CD4-positive, alpha-beta T cell (primary cell): ENCODE data around the gene PRKG1. TPM values are rescaled to one million over a fixed set of nuclear protein-coding genes. Genes with fewer than 3 reads are reported as not detected.

ENCODE experiments used
- ATAC-seq: fragments of 200-7000 bp; cut with Tn5 transposase; one replicate; pipeline ENCODE4 v1.10.0; 2022; ENCODE audit warnings: mild to moderate bottlenecking; ENCODE audit not compliant: poor library complexity
- CTCF ChIA-PET: fragments of 350-600 bp; sonication (Branson Sonifier 250); formaldehyde crosslinking; loops from one replicate; lab custom pipeline; 2021; ENCODE audit warnings: antibody characterized with exemption, inconsistent platforms; lab: Charles Lee
- POLR2A ChIA-PET: fragments of 350-600 bp; sonication (Branson Sonifier 250); formaldehyde crosslinking; loops from one replicate; lab custom pipeline; 2021; ENCODE audit warnings: antibody characterized with exemption, inconsistent platforms; lab: Charles Lee
- DNase-seq, 14 experiments: peaks; one replicate each; pipeline ENCODE4 v3.0.0-alpha.2; 2013 to 2020; ENCODE audit warnings: mixed read lengths in 2 of 14
- H3K27ac ChIP-seq, 2 donors: one replicate each; pipeline versions ENCODE4 v1.5.1 to v1.7.0; 2013; ENCODE audit warnings: low read length in 2 of 2, low read depth in 1 of 2, mild to moderate bottlenecking in 1 of 2
- H3K27me3 ChIP-seq, 2 experiments: 1 replicate in 1 of 2; 2 replicates in 1 of 2; pipeline versions ENCODE4 v1.6.1 to v1.7.0; 2013; ENCODE audit warnings: low read length in 2 of 2, control low read depth in 1 of 2, mild to moderate bottlenecking in 1 of 2, moderate library complexity in 1 of 2; ENCODE audit not compliant: insufficient read depth in 2 of 2, control insufficient read depth in 1 of 2
- H3K36me3 ChIP-seq: one replicate; pipeline ENCODE4 v1.6.1; 2013; ENCODE audit warnings: low read length, control low read depth; ENCODE audit not compliant: insufficient read depth
- H3K4me1 ChIP-seq: one replicate; pipeline ENCODE4 v1.6.1; 2013; ENCODE audit warnings: low read length, control low read depth; ENCODE audit not compliant: insufficient read depth
- H3K4me3 ChIP-seq: one replicate; pipeline ENCODE4 v1.5.1; 2013; ENCODE audit warnings: mild to moderate bottlenecking, low read length, moderate library complexity
- H3K9me3 ChIP-seq, 2 experiments: 1 replicate in 1 of 2; 2 replicates in 1 of 2; pipeline versions ENCODE4 v1.6.1 to v1.7.0; 2013; ENCODE audit warnings: low read length in 2 of 2, mild to moderate bottlenecking in 2 of 2, control low read depth in 1 of 2, moderate library complexity in 1 of 2; ENCODE audit not compliant: control insufficient read depth in 1 of 2, insufficient read depth in 1 of 2
- H3K27ac Mint-ChIP-seq: one replicate; pipeline ENCODE4 v1.8.0; 2020; ENCODE audit warnings: mixed read lengths
- H3K27me3 Mint-ChIP-seq: one replicate; pipeline ENCODE4 v1.8.0; 2021; ENCODE audit warnings: mixed read lengths
- H3K36me3 Mint-ChIP-seq: one replicate; pipeline ENCODE4 v1.8.0; 2021; ENCODE audit warnings: low read depth, mixed read lengths
- H3K4me1 Mint-ChIP-seq: one replicate; pipeline ENCODE4 v1.8.0; 2021; ENCODE audit warnings: low read depth, mixed read lengths
- H3K4me3 Mint-ChIP-seq: one replicate; pipeline ENCODE4 v1.8.0; 2020; ENCODE audit warnings: mild to moderate bottlenecking, mixed read lengths
- H3K9me3 Mint-ChIP-seq: one replicate; pipeline ENCODE4 v1.8.0; 2020; ENCODE audit warnings: mixed read lengths
- intact Hi-C, 2 experiments: fragments of 100-400 bp; cut with DNase I in 1 of 2; cut with micrococcal nuclease in 1 of 2; formaldehyde crosslinking; loops; one replicate each; pipeline versions ENCODE4 v1.15.1 to v1.9.0; 2023 to 2025; cut with DNase I, micrococcal nuclease
- total RNA-seq, 174 experiments: library from RNA in 2 of 174; stranded (reverse) in 2 of 174; gene quantifications; one replicate each; pipeline ENCODE4 v1.2.3 and lab custom pipeline; 2021 to 2026
- TF ChIP-seq, protein P1 (sequence below): fragments of 200-600 bp; IDR thresholded peaks from one replicate; pipeline ENCODE4 v1.8.0; 2022; ENCODE audit warnings: antibody characterized with exemption, mild to moderate bottlenecking

The PRKG1 gene
- total RNA-seq, 2 experiments from 2014 or later: 0.31 TPM; not detected in 1

DNA sequence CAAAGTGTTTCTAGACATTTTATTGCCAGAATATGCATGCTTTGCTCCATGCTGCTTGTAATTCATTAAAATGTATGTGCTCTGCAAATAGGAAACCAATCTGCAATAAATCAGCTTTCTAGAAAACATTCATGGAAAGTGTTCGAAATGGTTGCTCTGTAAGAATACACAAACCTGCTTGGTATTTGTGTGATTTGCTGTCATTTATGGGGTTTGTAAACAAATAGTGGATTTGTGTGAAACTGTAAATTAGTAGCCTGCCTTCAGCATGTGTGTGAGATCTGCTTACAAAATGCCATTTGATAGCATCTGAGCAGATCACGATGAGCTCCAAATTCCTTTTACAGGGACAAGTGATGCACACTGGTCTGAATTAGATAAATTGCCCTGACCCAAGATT lies 844.2 kb downstream of the PRKG1 start:
- Mint-ChIP-seq H3K27me3 (peaks cover 4% of the 10 kb centered on the region), H3K4me1 (no peaks in the 10 kb centered on the region), H3K4me3 (no peak overlapping the region), H3K9me3 (no peaks in the 10 kb centered on the region), H3K36me3 (no peaks in the 10 kb centered on the region), H3K27ac (no peak overlapping the region)
- ChIA-PET CTCF (no interaction called here), POLR2A (no interaction called here)
- H3K4me1 ChIP-seq: no peaks in the 10 kb centered on the region
- H3K27ac ChIP-seq: no peak overlapping the region
- intact Hi-C loops: no loop called here
- H3K27me3 ChIP-seq: no peaks in the 10 kb centered on the region
- H3K36me3 ChIP-seq: no peaks in the 10 kb centered on the region
- DNase-seq: no peak
- H3K4me3 ChIP-seq: no peak overlapping the region
- H3K9me3 ChIP-seq: peaks cover 0 to 4% of the 10 kb centered on the region in 2 experiments
- ATAC-seq: no peak
- TF ChIP-seq, protein P1, sequence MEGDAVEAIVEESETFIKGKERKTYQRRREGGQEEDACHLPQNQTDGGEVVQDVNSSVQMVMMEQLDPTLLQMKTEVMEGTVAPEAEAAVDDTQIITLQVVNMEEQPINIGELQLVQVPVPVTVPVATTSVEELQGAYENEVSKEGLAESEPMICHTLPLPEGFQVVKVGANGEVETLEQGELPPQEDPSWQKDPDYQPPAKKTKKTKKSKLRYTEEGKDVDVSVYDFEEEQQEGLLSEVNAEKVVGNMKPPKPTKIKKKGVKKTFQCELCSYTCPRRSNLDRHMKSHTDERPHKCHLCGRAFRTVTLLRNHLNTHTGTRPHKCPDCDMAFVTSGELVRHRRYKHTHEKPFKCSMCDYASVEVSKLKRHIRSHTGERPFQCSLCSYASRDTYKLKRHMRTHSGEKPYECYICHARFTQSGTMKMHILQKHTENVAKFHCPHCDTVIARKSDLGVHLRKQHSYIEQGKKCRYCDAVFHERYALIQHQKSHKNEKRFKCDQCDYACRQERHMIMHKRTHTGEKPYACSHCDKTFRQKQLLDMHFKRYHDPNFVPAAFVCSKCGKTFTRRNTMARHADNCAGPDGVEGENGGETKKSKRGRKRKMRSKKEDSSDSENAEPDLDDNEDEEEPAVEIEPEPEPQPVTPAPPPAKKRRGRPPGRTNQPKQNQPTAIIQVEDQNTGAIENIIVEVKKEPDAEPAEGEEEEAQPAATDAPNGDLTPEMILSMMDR: no peak

DNA sequence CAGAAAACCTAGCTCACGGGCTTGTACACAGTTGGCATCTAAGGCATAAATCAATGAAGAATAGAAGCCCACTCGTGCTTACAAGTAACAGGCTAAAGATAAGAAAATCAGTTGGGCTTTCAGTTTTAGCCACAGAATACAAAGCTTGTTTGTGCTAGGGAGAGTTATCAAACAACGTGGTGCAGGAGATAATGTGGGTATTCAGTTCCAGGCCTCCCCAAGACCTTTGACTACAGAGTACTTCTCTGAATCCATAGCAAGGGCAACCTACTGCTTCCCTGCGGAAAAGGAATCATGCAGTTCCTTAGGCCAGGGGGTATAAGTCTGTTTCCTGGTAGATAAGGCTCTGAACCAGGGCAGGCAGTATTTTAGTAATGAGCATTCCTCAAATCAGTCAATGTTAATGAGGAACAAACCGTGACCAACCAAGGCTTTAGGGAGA lies 844.6 kb downstream of the PRKG1 start:
- no peak overlapping the region for H3K27ac ChIP-seq
- POLR2A ChIA-PET: no interaction called here
- no peaks in the 10 kb centered on the region for H3K27me3 ChIP-seq
- intact Hi-C loops: no loop called here
- Mint-ChIP-seq H3K4me1 (no peaks in the 10 kb centered on the region), H3K9me3 (no peaks in the 10 kb centered on the region), H3K36me3 (no peaks in the 10 kb centered on the region), H3K4me3 (no peak overlapping the region), H3K27ac (no peak overlapping the region), H3K27me3 (peaks cover 5% of the 10 kb centered on the region)
- no peaks in the 10 kb centered on the region for H3K4me1 ChIP-seq
- no peaks in the 10 kb centered on the region for H3K36me3 ChIP-seq
- TF ChIP-seq, protein P1: no peak
- DNase-seq (no peak), ATAC-seq (no peak)
- CTCF ChIA-PET: no interaction called here
- peaks cover 0 to 4% of the 10 kb centered on the region in 2 experiments for H3K9me3 ChIP-seq
- H3K4me3 ChIP-seq: no peak overlapping the region

DNA sequence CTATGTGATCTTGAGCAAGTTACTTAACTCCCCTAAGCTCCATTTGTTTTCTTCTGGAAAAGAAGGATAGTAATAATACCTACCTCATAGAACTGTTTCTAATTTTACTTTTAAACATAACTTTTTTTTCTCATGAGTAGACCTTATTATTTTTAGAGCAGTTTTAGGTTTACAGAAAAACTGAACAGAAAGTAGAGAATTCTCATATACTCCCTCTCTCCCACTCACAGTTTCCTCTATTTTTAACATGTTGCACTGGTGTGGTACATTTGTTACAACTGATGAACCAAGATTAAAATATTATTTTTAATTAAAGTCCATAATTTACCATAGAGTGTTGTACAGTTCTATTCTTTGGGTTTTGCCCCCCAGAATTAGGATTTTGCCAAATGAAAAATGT lies 846.4 kb downstream of the PRKG1 start:
- ATAC-seq (no peak), DNase-seq (no peak)
- ChIA-PET POLR2A (no interaction called here), CTCF (interaction anchor here (1.0 kb wide), 1 partner anchor 46 kb away, joined by 3 read pairs; no protein-coding TSS in a partner anchor)
- no peaks in the 10 kb centered on the region for H3K4me1 ChIP-seq
- intact Hi-C loops: no loop called here
- H3K27me3 ChIP-seq: no peaks in the 10 kb centered on the region
- no peak overlapping the region for H3K4me3 ChIP-seq
- peaks cover 10% of the 10 kb centered on the region for H3K27me3 Mint-ChIP-seq
- no peak overlapping the region for H3K4me3 Mint-ChIP-seq
- no peaks in the 10 kb centered on the region for H3K9me3 Mint-ChIP-seq
- no peak overlapping the region for H3K27ac ChIP-seq
- no peaks in the 10 kb centered on the region for H3K4me1 Mint-ChIP-seq
- no peaks in the 10 kb centered on the region for H3K36me3 ChIP-seq
- H3K27ac Mint-ChIP-seq: no peak overlapping the region
- no peaks in the 10 kb centered on the region for H3K36me3 Mint-ChIP-seq
- TF ChIP-seq, protein P1: no peak
- peaks cover 0 to 4% of the 10 kb centered on the region in 2 experiments for H3K9me3 ChIP-seq
